Sigmoid colon (tissue), 4 donors: ENCODE measurements around the gene SLF2.

ENCODE experiments used
- CTCF ChIP-seq, 4 experiments: fragments of 450-650 bp in 3 of 4; fragments of 200-600 bp in 1 of 4; IDR thresholded peaks; one replicate each; pipeline ENCODE4 v1.5.1; 2016 to 2019; ENCODE audit warnings: antibody characterized with exemption in 4 of 4, mild to moderate bottlenecking in 3 of 4, moderate library complexity in 2 of 4
- POLR2A ChIP-seq, 2 donors: fragments of 450-650 bp; IDR thresholded peaks; one replicate each; pipeline ENCODE4 v1.6.1; 2016; ENCODE audit warnings: antibody characterized with exemption in 2 of 2, mild to moderate bottlenecking in 2 of 2, moderate library complexity in 2 of 2
- POLR2AphosphoS5 ChIP-seq, 4 donors: sonication (generic); formaldehyde crosslinking; IDR thresholded peaks; one replicate each; pipeline ENCODE4 v1.6.1; 2017; ENCODE audit warnings: antibody characterized with exemption in 4 of 4

- TF ChIP-seq POLR2A (IDR thresholded peaks at IDR 0.05) (no peak), CTCF (IDR thresholded peaks at IDR 0.05) (no peak), POLR2AphosphoS5 (IDR thresholded peaks at IDR 0.05) (no peak)
Measured at GRCh38 chr10:100945754-100946153, 33.0 kb downstream of the SLF2 start.
